A673 (cell line): ENCODE measurements around the gene PLEKHA8. TPM values are rescaled to one million over a fixed set of nuclear protein-coding genes. Genes with fewer than 3 reads are reported as not detected.
"Not testable (repeated sequence)": the region's sequence is repeated elsewhere in the genome, so short reads cannot be mapped to it uniquely, and the experiment has no call there.

Experiments used
- BruUV-seq: library from RNA; stranded (reverse); fragments of 400-500 nt; replicated peaks from 2 replicates; lab custom pipeline; 2021; lab: Mats Ljungman, UMichigan
- CTCF ChIA-PET: fragments of 300-600 bp; sonication (Branson Sonifier 250); formaldehyde crosslinking; loops from one replicate; lab custom pipeline; 2022; ENCODE audit warnings: antibody characterized with exemption; lab: Charles Lee
- POLR2A ChIA-PET: fragments of 300-600 bp; sonication (Branson Sonifier 250); formaldehyde crosslinking; loops from one replicate; lab custom pipeline; 2022; ENCODE audit warnings: antibody characterized with exemption; ENCODE audit not compliant: low non-redundant PET; lab: Charles Lee
- DNase-seq: peaks from one replicate; pipeline ENCODE4 v3.0.0-alpha.2; 2015; ENCODE audit warnings: low spot score
- H3K27ac ChIP-seq: fragments of 200-600 bp; sonication (generic); 2 replicates; pipeline ENCODE4 v1.5.1; 2016; ENCODE audit warnings: mixed run types, low read depth, mild to moderate bottlenecking, mixed read lengths, antibody characterized with exemption, low read length; ENCODE audit not compliant: poor library complexity, severe bottlenecking
- H3K27me3 ChIP-seq: fragments of 200-600 bp; sonication (generic); replicated peaks from 2 replicates; pipeline ENCODE4 v1.6.1; 2017; ENCODE audit warnings: mixed run types, low read depth, mild to moderate bottlenecking, mixed read lengths, antibody characterized with exemption, low read length; ENCODE audit not compliant: insufficient read depth, poor library complexity
- H3K36me3 ChIP-seq: fragments of 200-600 bp; sonication (generic); 2 replicates; pipeline ENCODE4 v1.6.1; 2016; ENCODE audit warnings: mixed run types, mild to moderate bottlenecking, mixed read lengths, antibody characterized with exemption, low read length; ENCODE audit not compliant: insufficient read depth, poor library complexity, severe bottlenecking
- H3K4me1 ChIP-seq: fragments of 200-600 bp; sonication (generic); 2 replicates; pipeline ENCODE4 v1.6.1; 2017; ENCODE audit warnings: mixed run types, mild to moderate bottlenecking, mixed read lengths, antibody characterized with exemption, low read length; ENCODE audit not compliant: insufficient read depth, poor library complexity, severe bottlenecking
- H3K4me3 ChIP-seq: fragments of 200-600 bp; sonication (generic); 2 replicates; pipeline ENCODE4 v1.5.1; 2016; ENCODE audit warnings: low read depth, mixed run types, mild to moderate bottlenecking, mixed read lengths, low read length; ENCODE audit not compliant: poor library complexity, severe bottlenecking
- H3K9me3 ChIP-seq: fragments of 200-600 bp; sonication (generic); 2 replicates; pipeline ENCODE4 v1.6.1; 2016; ENCODE audit warnings: mixed run types, low read depth, mild to moderate bottlenecking, mixed read lengths, antibody characterized with exemption, low read length; ENCODE audit not compliant: poor library complexity, severe bottlenecking
- EZH2 ChIP-seq: fragments of 200-600 bp; sonication (generic); IDR thresholded peaks from 2 replicates; pipeline ENCODE4 v1.6.1; 2017; ENCODE audit warnings: borderline replicate concordance, low read depth, mild to moderate bottlenecking, mixed read lengths, antibody characterized with exemption, low read length; ENCODE audit not compliant: poor library complexity, severe bottlenecking
- intact Hi-C: fragments of 100-400 bp; cut with micrococcal nuclease; formaldehyde crosslinking; loops from one replicate; pipeline ENCODE4 v1.10.0; 2022; ENCODE audit not compliant: unreplicated experiment
- total RNA-seq: library from RNA; stranded (reverse); gene quantifications from 2 replicates; pipeline ENCODE4 v1.2.3, GENCODE V29; 2021
- TF ChIP-seq, protein P1 (sequence below): fragments of 300-800, 200-600 bp; sonication (generic); conservative IDR thresholded peaks from 2 replicates; pipeline ENCODE4 v1.5.1; 2017; ENCODE audit warnings: low read depth, mild to moderate bottlenecking, antibody characterized with exemption, low read length, moderate library complexity, mixed read lengths

Gene PLEKHA8
- total RNA-seq, 1 experiment from 2014 or later: 22.2 TPM

DNA sequence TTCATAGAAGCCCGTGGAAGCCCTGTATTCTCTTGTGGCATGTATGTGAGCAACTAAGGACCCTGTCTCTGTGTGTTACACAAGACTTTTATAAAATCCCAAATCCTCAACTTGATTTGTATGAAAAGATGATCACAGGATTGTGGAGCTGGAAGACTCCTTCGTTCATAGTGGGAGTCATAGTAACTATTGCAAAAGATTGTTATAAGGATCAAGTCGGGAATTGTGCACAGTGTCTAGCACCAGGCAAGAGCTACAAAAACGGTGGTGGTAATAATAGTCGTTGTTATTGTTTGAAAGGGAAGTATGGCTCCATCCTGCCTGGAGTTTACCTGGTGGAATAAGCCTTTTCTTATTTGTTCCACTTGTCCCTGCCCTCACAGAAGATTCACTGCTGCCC is 63.8 kb downstream of the PLEKHA8 start:
- Histone ChIP-seq H3K9me3 (no peaks in the 10 kb centered on the region), H3K4me1 (no peaks in the 10 kb centered on the region), H3K27ac (no peak overlapping the region), H3K4me3 (no peak overlapping the region), H3K36me3 (no peaks in the 10 kb centered on the region), H3K27me3 (no peaks in the 10 kb centered on the region)
- no TSS peak for BruUV-seq
- intact Hi-C loops: no loop called here
- TF ChIP-seq EZH2: no peak
- TF ChIP-seq, protein P1, sequence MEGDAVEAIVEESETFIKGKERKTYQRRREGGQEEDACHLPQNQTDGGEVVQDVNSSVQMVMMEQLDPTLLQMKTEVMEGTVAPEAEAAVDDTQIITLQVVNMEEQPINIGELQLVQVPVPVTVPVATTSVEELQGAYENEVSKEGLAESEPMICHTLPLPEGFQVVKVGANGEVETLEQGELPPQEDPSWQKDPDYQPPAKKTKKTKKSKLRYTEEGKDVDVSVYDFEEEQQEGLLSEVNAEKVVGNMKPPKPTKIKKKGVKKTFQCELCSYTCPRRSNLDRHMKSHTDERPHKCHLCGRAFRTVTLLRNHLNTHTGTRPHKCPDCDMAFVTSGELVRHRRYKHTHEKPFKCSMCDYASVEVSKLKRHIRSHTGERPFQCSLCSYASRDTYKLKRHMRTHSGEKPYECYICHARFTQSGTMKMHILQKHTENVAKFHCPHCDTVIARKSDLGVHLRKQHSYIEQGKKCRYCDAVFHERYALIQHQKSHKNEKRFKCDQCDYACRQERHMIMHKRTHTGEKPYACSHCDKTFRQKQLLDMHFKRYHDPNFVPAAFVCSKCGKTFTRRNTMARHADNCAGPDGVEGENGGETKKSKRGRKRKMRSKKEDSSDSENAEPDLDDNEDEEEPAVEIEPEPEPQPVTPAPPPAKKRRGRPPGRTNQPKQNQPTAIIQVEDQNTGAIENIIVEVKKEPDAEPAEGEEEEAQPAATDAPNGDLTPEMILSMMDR: no peak
- POLR2A ChIA-PET: no interaction called here
- CTCF ChIA-PET: no interaction called here
- DNase-seq: no peak

DNA sequence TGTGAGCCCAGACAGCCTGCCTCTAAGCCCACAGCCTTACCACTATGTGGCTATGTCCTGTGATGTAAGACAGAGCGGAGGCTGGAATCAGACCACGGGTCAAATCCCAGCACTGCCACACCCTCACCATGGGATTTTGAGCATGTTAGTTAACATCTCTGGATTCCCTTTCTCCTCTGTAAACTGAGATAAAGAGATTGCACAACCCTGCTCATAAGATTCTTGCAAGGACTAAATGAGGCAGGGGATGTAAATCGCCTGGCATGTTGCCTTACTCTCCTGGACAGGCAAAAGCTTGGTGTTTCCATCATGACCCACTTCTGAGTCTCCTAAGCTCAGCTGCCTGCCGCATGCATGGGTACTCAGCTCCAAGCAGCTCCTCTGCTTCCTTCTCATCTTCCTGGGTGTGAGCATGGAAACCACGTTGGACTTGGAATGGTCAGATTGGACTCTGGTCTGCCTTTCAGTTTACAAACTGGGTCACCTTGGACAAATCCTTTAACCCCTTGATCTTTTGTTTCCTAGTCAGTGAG is 65.3 kb downstream of the PLEKHA8 start:
- TF ChIP-seq, protein P1: no peak
- no peak for TF ChIP-seq EZH2
- no peak for DNase-seq
- Histone ChIP-seq H3K4me3 (no peak overlapping the region), H3K36me3 (no peaks in the 10 kb centered on the region), H3K4me1 (no peaks in the 10 kb centered on the region), H3K27me3 (no peaks in the 10 kb centered on the region), H3K27ac (no peak overlapping the region), H3K9me3 (no peaks in the 10 kb centered on the region)
- intact Hi-C loops: no loop called here
- POLR2A ChIA-PET: no interaction called here
- no TSS peak for BruUV-seq
- CTCF ChIA-PET: no interaction called here

DNA sequence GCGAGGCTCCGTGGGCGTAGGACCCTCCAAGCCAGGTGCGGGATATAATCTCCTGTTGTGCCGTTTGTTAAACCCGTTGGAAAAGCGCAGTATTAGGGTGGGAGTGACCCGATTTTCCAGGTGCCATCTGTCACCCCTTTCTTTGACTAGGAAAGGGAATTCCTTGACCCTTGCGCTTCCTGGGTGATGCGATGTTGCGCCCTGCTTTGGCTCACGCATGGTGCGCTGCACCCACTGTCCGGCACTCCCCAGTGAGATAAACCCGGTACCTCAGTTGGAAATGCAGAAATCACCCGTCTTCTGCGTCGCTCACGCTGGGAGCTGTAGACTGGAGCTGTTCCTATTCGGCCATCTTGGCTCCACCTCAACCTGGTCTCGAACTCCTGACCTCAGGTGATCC is 70.4 kb downstream of the PLEKHA8 start:
- H3K27ac ChIP-seq, DNase-seq, POLR2A ChIA-PET, H3K27me3 ChIP-seq, CTCF ChIA-PET, intact Hi-C loops, H3K9me3 ChIP-seq, H3K36me3 ChIP-seq, H3K4me3 ChIP-seq, H3K4me1 ChIP-seq, BruUV-seq: not testable (repeated sequence)

DNA sequence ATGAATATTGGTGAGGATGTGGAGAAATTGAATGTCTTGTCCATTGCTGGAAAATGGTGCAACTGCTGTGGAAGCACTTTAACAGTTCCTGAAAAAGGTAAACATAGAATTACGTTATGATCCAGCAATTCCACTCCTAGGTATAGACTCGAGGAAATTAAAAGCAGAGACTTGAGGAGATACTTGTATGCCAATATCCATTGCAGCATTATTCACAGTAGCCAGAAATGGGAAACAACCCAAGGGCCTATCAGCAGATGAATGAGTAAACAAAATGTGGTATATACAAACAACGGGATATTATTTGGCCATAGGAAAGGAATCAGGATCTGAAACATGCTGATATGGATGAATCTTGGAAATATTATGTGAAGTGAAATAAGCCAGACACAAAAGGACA is 74.1 kb downstream of the PLEKHA8 start:
- TF ChIP-seq, protein P1: no peak
- no peak for TF ChIP-seq EZH2
- intact Hi-C loops: no loop called here
- Histone ChIP-seq H3K9me3 (no peaks in the 10 kb centered on the region), H3K4me1 (no peaks in the 10 kb centered on the region), H3K36me3 (no peaks in the 10 kb centered on the region), H3K27ac (no peak overlapping the region), H3K4me3 (no peak overlapping the region), H3K27me3 (no peaks in the 10 kb centered on the region)
- BruUV-seq: no TSS peak
- POLR2A ChIA-PET: no interaction called here
- CTCF ChIA-PET: no interaction called here
- no peak for DNase-seq
